Heart right ventricle (tissue), 16 donors: ENCODE measurements around the gene OR51E2. TPM values are rescaled to one million over a fixed set of nuclear protein-coding genes. Genes with fewer than 3 reads are reported as not detected.

Experiments
- ATAC-seq, 8 donors: fragments of 200-7000 bp; cut with Tn5 transposase; one replicate each; pipeline ENCODE4 v1.9.1; 2020; ENCODE audit warnings: mild to moderate bottlenecking in 8 of 8, moderate library complexity in 8 of 8, moderate number of reproducible peaks in 1 of 8
- DNase-seq, 2 donors: peaks; one replicate each; pipeline ENCODE4 v3.0.0-alpha.2; 2020
- H3K27ac ChIP-seq, 10 donors: fragments of 200-600 bp; sonication (generic) in 2 of 10; one replicate each; pipeline versions ENCODE4 v1.5.0 to v1.8.0; 2020 to 2022; ENCODE audit warnings: mild to moderate bottlenecking in 3 of 10
- H3K27me3 ChIP-seq, 7 donors: fragments of 200-600 bp; one replicate each; pipeline ENCODE4 v1.8.0; 2021 to 2022; ENCODE audit warnings: mild to moderate bottlenecking in 2 of 7
- H3K36me3 ChIP-seq, 9 donors: fragments of 200-600 bp; sonication (generic) in 1 of 9; one replicate each; pipeline versions ENCODE4 v1.5.0 to v1.8.0; 2020 to 2022; ENCODE audit warnings: mild to moderate bottlenecking in 2 of 9
- H3K4me1 ChIP-seq, 9 donors: fragments of 200-600 bp; sonication (generic) in 1 of 9; one replicate each; pipeline versions ENCODE4 v1.5.0 to v1.8.0; 2020 to 2022; ENCODE audit warnings: mild to moderate bottlenecking in 4 of 9
- H3K4me3 ChIP-seq, 10 donors: fragments of 200-600 bp; sonication (generic) in 2 of 10; one replicate each; pipeline versions ENCODE4 v1.5.0 to v1.8.0; 2020 to 2022; ENCODE audit warnings: mild to moderate bottlenecking in 7 of 10, moderate library complexity in 2 of 10
- H3K9me3 ChIP-seq, 11 donors: fragments of 200-600 bp in 10 of 11; sonication (generic) in 2 of 11; one replicate each; pipeline versions ENCODE4 v1.5.0 to v1.8.0; 2013 to 2022; ENCODE audit warnings: mild to moderate bottlenecking in 2 of 11, control low read depth in 1 of 11, moderate library complexity in 1 of 11
- CTCF ChIP-seq, 9 donors: fragments of 200-600 bp; sonication (generic) in 2 of 9; IDR thresholded peaks; one replicate each; pipeline versions ENCODE4 v1.5.0 to v1.8.0; 2021 to 2022; ENCODE audit warnings: antibody characterized with exemption in 9 of 9, mild to moderate bottlenecking in 5 of 9, moderate library complexity in 1 of 9
- WGBS, 2 donors: extraction: QIAGEN DNeasy Blood & Tissue Kit; methylation state at CpG; one replicate each; pipeline ENCODE4 v1.1.7; 2013; ENCODE audit warnings: inconsistent platforms in 1 of 2; 5-methylcytosine and 5-hydroxymethylcytosine counted together
- intact Hi-C, 10 donors: fragments of 100-400 bp; cut with DNase I; formaldehyde crosslinking; loops; one replicate each; pipeline versions ENCODE4 v1.11.1 to v1.14.2; 2022
- polyA plus RNA-seq, 2 donors: library from polyadenylated mRNA; stranded (reverse); fragments of 200-250 nt; gene quantifications; one replicate each; pipeline ENCODE4 v1.2.3, GENCODE V29; 2013
- total RNA-seq, 10 donors: library from RNA; stranded (reverse); fragmentation: NEBNext Ultra II Directional in 3 of 10; extraction: Animal tissue kit (Norgen Biotek cat#: 25700) in 3 of 10; gene quantifications; one replicate each; pipeline versions ENCODE4 v1.2.1 to v1.2.4, GENCODE V29; 2021 to 2023
- donor health status: Arrhythmogenic right ventricular cardiomyopathy.
- donor health status: ischemic (EF 13 %, LVEDD 7.1; RV severe dilation, severe dysfunction).
- donor health status: healthy with polysubstance abuse.
- donor health status: DM: no; HTN: yes; CAD: no.
- donor health status: DM: no; HTN: no; CAD: no.
- donor health status: ischemic (EF 25% LVEDD 6.9; RV normal size, moderate dysfunction).
- donor health status: ischemic (EF 25% LVEDD 5.7; RV mildly dilated, moderate dysfunction).
- donor health status: healthy.
- donor health status: DM: yes; HTN: yes; CAD: no.
- donor health status: Ischemic cardiomyopathy.
- donor health status: ischemic (EF 35%, LVEDD 5.7; RV mildly dilated, moderate dysfunction).
- donor health status: nonischemic (EF 11% LVEDD 7.7; RV severe dilation, severe dysfunction).
- donor health status: DM: yes; HTN: yes; CAD: no.
- donor health status: PGD.
- donor health status: ischemic (EF 29% LVEDD 5.4; RV normal size, mild dysfunction).
- donor health status: nonischemic (EF 23%, LVEDD 6.1; RV moderate dilation, normal function).

Gene OR51E2
- total and polyA plus RNA-seq, 12 donors, result 0.07 to 0.25 (median 0.16) TPM; not detected in 6

GRCh38 chr11:4636962-4637661, 60.5 kb downstream of the OR51E2 start, which contains the start of gene OR51D1:
OR51D1 (plus strand) TSS chr11:4637477; CDS start chr11:4639791, 2,314 bp downstream.
- Histone ChIP-seq H3K36me3 (no peaks in the 10 kb centered on the region), H3K27ac (peak within 1 kb of the TSS in 3 of 10 donors; percentile 34 to 48 (median 46)), H3K4me3 (peak within 1 kb of the TSS in 9 of 10 donors; percentile 12 to 47 (median 31)), H3K4me1 (peaks cover 0 to 26% (median 4%) of the 10 kb centered on the region in 9 donors), H3K27me3 (peaks cover 0 to 4% (median 0%) of the 10 kb centered on the region in 7 donors), H3K9me3 (no peaks in the 10 kb centered on the region)
- DNase-seq (peak; percentile 74 to 77), ATAC-seq (peak; percentile 92 to 97 (median 95))
- 25 to 26% methylated on average over 21 of the region's 21 CpGs for WGBS, 2 donors
- TF ChIP-seq CTCF (IDR thresholded peaks at IDR 0.05), result peak; percentile 84 to 94 (median 92)
- intact Hi-C loops, result loop anchor here (1.0 to 5.0 kb wide), 6 partner anchors 180 to 368 kb away; no protein-coding TSS in a partner anchor

GRCh38 chr11:4636136-4636535, 61.5 kb downstream of the OR51E2 start:
- H3K4me3 ChIP-seq, result no peak overlapping the region
- 76 to 79% methylated on average over 2 of the region's 2 CpGs for WGBS, 2 donors
- peaks cover 0 to 4% (median 0%) of the 10 kb centered on the region in 7 donors for H3K27me3 ChIP-seq
- ATAC-seq (no peak), DNase-seq (no peak)
- H3K36me3 ChIP-seq, result no peaks in the 10 kb centered on the region
- H3K4me1 ChIP-seq, result peaks cover 0 to 16% (median 4%) of the 10 kb centered on the region in 9 donors
- H3K9me3 ChIP-seq, result no peaks in the 10 kb centered on the region
- TF ChIP-seq CTCF (IDR thresholded peaks at IDR 0.05), result no peak
- intact Hi-C loops, result loop anchor here in 9 of 10 donors (2.0 to 5.0 kb wide), 5 partner anchors 181 to 369 kb away; no protein-coding TSS in a partner anchor
- no peak overlapping the region for H3K27ac ChIP-seq

Other genes starting within 250 kb of the OR51E2 start
- under 1 TPM in 2 of 10 donors, not detected in 8; 0.23 to 0.26 TPM for gene OR52K2, start 248.6 kb downstream of the OR51E2 start, total RNA-seq
- gene OR52K2, start 248.6 kb downstream of the OR51E2 start, polyA plus RNA-seq, result not detected
- not detected for gene OR52K1, start 215.2 kb downstream of the OR51E2 start, total RNA-seq
- not detected for gene OR52K1, start 215.2 kb downstream of the OR51E2 start, polyA plus RNA-seq
- not detected for gene OR52M1, start 152.7 kb downstream of the OR51E2 start, total RNA-seq
- not detected for gene OR52M1, start 152.7 kb downstream of the OR51E2 start, polyA plus RNA-seq
- gene OR52I2, start 116.1 kb downstream of the OR51E2 start, total RNA-seq, result not detected
- not detected for gene OR52I2, start 116.1 kb downstream of the OR51E2 start, polyA plus RNA-seq
- gene OR52I1, start 103.8 kb downstream of the OR51E2 start, total RNA-seq, result not detected
- not detected for gene OR52I1, start 103.8 kb downstream of the OR51E2 start, polyA plus RNA-seq
- 10 to 100 TPM in 6 of 10 donors, 1 to 10 TPM in 4; 6.4 to 12.8 (median 10.5) TPM for gene TRIM68, start 89.6 kb downstream of the OR51E2 start, total RNA-seq
- gene TRIM68, start 89.6 kb downstream of the OR51E2 start, polyA plus RNA-seq, result 1 to 10 TPM; 3.5 to 5.3 TPM
- not detected for gene OR51D1, start 60.4 kb downstream of the OR51E2 start, total RNA-seq
- not detected for gene OR51D1, start 60.4 kb downstream of the OR51E2 start, polyA plus RNA-seq
- 1 to 10 TPM in 9 of 10 donors, under 1 TPM in 1; 0.68 to 3.4 (median 1.6) TPM for gene OR51E1, start 53.9 kb downstream of the OR51E2 start, total RNA-seq
- 1 to 10 TPM; 2.3 to 2.6 TPM for gene OR51E1, start 53.9 kb downstream of the OR51E2 start, polyA plus RNA-seq
- not detected for gene MMP26, start 6.9 kb upstream of the OR51E2 start, total RNA-seq
- not detected for gene MMP26, start 6.9 kb upstream of the OR51E2 start, polyA plus RNA-seq
- gene OR51F1, start 72.1 kb upstream of the OR51E2 start, total RNA-seq, result not detected
- not detected for gene OR51F1, start 72.1 kb upstream of the OR51E2 start, polyA plus RNA-seq
- gene OR52R1, start 106.5 kb upstream of the OR51E2 start, total RNA-seq, result not detected
- not detected for gene OR52R1, start 106.5 kb upstream of the OR51E2 start, polyA plus RNA-seq
- not detected for gene OR51F2, start 123.5 kb upstream of the OR51E2 start, total RNA-seq
- gene OR51F2, start 123.5 kb upstream of the OR51E2 start, polyA plus RNA-seq, result not detected
- gene OR51S1, start 151.4 kb upstream of the OR51E2 start, total RNA-seq, result not detected
- gene OR51S1, start 151.4 kb upstream of the OR51E2 start, polyA plus RNA-seq, result not detected
- gene OR51T1, start 184.0 kb upstream of the OR51E2 start, total RNA-seq, result not detected
- not detected for gene OR51T1, start 184.0 kb upstream of the OR51E2 start, polyA plus RNA-seq
- gene OR51A7, start 205.9 kb upstream of the OR51E2 start, total RNA-seq, result not detected
- gene OR51A7, start 205.9 kb upstream of the OR51E2 start, polyA plus RNA-seq, result not detected
- not detected for gene OR51G2, start 221.5 kb upstream of the OR51E2 start, total RNA-seq
- not detected for gene OR51G2, start 221.5 kb upstream of the OR51E2 start, polyA plus RNA-seq
- gene OR51G1, start 226.5 kb upstream of the OR51E2 start, total RNA-seq, result not detected
- gene OR51G1, start 226.5 kb upstream of the OR51E2 start, polyA plus RNA-seq, result not detected
- not detected for gene OR51A4, start 249.8 kb upstream of the OR51E2 start, total RNA-seq
- gene OR51A4, start 249.8 kb upstream of the OR51E2 start, polyA plus RNA-seq, result not detected